DOHH2 (cell line): ENCODE measurements around the gene MRPS12.

Source experiments
- CTCF ChIP-seq: fragments of 200-600 bp; sonication (generic); IDR thresholded peaks from one replicate; pipeline ENCODE4 v1.5.1; 2014; ENCODE audit warnings: antibody characterized with exemption, mild to moderate bottlenecking, low read depth, low read length; ENCODE audit not compliant: poor library complexity, severe bottlenecking
- EZH2phosphoT487 ChIP-seq: fragments of 200-600 bp; sonication (generic); IDR thresholded peaks from 2 replicates; pipeline ENCODE4 v1.6.1; 2017; ENCODE audit warnings: borderline replicate concordance, mild to moderate bottlenecking, antibody characterized with exemption, low read length, moderate library complexity, mixed read lengths

- no peak for TF ChIP-seq CTCF
- no peak for TF ChIP-seq EZH2phosphoT487
These were observed 30.0 kb upstream of the MRPS12 start for GRCh38 chr19:38900743-38901190.
